H1 (cell line): ENCODE results near the gene PROZ. TPM values are rescaled to one million over a fixed set of nuclear protein-coding genes. Genes with fewer than 3 reads are reported as not detected.

Experiments
- CTCF ChIA-PET: fragments of 300-600 bp; sonication (Branson Sonifier 250); formaldehyde crosslinking; loops from one replicate; lab custom pipeline; 2021; ENCODE audit not compliant: partially characterized antibody; lab: Charles Lee
- POLR2A ChIA-PET: fragments of 300-600 bp; sonication (Branson Sonifier 250); formaldehyde crosslinking; loops from one replicate; lab custom pipeline; 2021; ENCODE audit warnings: inconsistent platforms; ENCODE audit not compliant: partially characterized antibody; lab: Charles Lee
- DNase-seq, 2 experiments: peaks; one replicate each; pipeline versions ENCODE4 v3.0.0 to v3.0.0-alpha.2; 2010 to 2022; ENCODE audit warnings: low spot score in 2 of 2, low read depth in 1 of 2, mixed read lengths in 1 of 2
- FAIRE-seq: peaks from 2 replicates; lab custom pipeline; 2011; peaks lifted over from hg19 to GRCh38; lab: Jason Lieb, UNC
- H2AFZ ChIP-seq: 2 replicates; pipeline ENCODE4 v1.8.1; 2012; ENCODE audit warnings: low read length, inconsistent platforms
- H2AK5ac ChIP-seq: 2 replicates; pipeline ENCODE4 v1.6.1; 2013; ENCODE audit warnings: low read depth, low read length
- H2BK120ac ChIP-seq: replicated peaks from 2 replicates; pipeline ENCODE3; 2013; ENCODE audit warnings: low read depth, low read length, inconsistent platforms
- H2BK12ac ChIP-seq: 2 replicates; pipeline ENCODE4 v1.6.1; 2013; ENCODE audit warnings: low read depth, low read length
- H2BK15ac ChIP-seq: 2 replicates; pipeline ENCODE4 v1.6.1; 2013; ENCODE audit warnings: low read length
- H2BK20ac ChIP-seq: 2 replicates; pipeline ENCODE4 v1.6.1; 2013; ENCODE audit warnings: low read length
- H2BK5ac ChIP-seq: 2 replicates; pipeline ENCODE4 v1.6.1; 2013; ENCODE audit warnings: low read depth, low read length
- H3K14ac ChIP-seq: 2 replicates; pipeline ENCODE4 v1.6.1; 2013; ENCODE audit warnings: inconsistent platforms; ENCODE audit not compliant: insufficient read length
- H3K18ac ChIP-seq: 2 replicates; pipeline ENCODE4 v1.6.1; 2013; ENCODE audit warnings: low read length; ENCODE audit errors: extremely low read depth
- H3K23ac ChIP-seq: 2 replicates; pipeline ENCODE4 v1.6.1; 2013; ENCODE audit warnings: inconsistent platforms; ENCODE audit not compliant: insufficient read length
- H3K23me2 ChIP-seq: 2 replicates; pipeline ENCODE4 v1.6.1; 2013; ENCODE audit warnings: low read depth, low read length
- H3K27ac ChIP-seq: 2 replicates; pipeline ENCODE4 v1.6.1; 2011; ENCODE audit warnings: low read depth, low read length, inconsistent platforms
- H3K27me3 ChIP-seq, 4 experiments: replicated peaks in 1 of 4; 1 replicate in 1 of 4; 2 replicates in 3 of 4; pipeline versions ENCODE4 v1.6.1 to v1.8.1; 2011 to 2013; ENCODE audit warnings: low read length in 3 of 4, mild to moderate bottlenecking in 3 of 4, inconsistent platforms in 2 of 4, mixed read lengths in 2 of 4, moderate library complexity in 1 of 4; ENCODE audit not compliant: control insufficient read depth in 3 of 4, insufficient read depth in 3 of 4; ENCODE audit errors: extremely low read depth in 1 of 4
- H3K36me3 ChIP-seq, 4 experiments: 2 replicates each; pipeline versions ENCODE4 v1.6.1 to v1.8.1; 2011 to 2013; ENCODE audit warnings: mild to moderate bottlenecking in 4 of 4, low read length in 3 of 4, moderate library complexity in 2 of 4, control low read depth in 1 of 4, inconsistent platforms in 1 of 4; ENCODE audit not compliant: insufficient read depth in 4 of 4, control insufficient read depth in 2 of 4
- H3K4ac ChIP-seq: replicated peaks from 2 replicates; pipeline ENCODE3; 2013; ENCODE audit warnings: low read length, low read depth, mixed read lengths, inconsistent platforms; ENCODE audit not compliant: insufficient read length
- H3K4me1 ChIP-seq, 4 experiments: replicated peaks in 1 of 4; 1 replicate in 1 of 4; 2 replicates in 3 of 4; pipeline versions ENCODE4 v1.6.1 to v1.8.1; 2011 to 2013; ENCODE audit warnings: low read length in 3 of 4, inconsistent platforms in 2 of 4, mixed read lengths in 1 of 4; ENCODE audit not compliant: insufficient read depth in 4 of 4, control insufficient read depth in 3 of 4
- H3K4me2 ChIP-seq, 2 experiments: 2 replicates each; pipeline versions ENCODE4 v1.6.1 to v1.8.1; 2011 to 2013; ENCODE audit warnings: low read depth in 2 of 2, low read length in 2 of 2, control low read depth in 1 of 2, inconsistent platforms in 1 of 2, mild to moderate bottlenecking in 1 of 2; ENCODE audit not compliant: insufficient read depth in 1 of 2
- H3K4me3 ChIP-seq, 4 experiments: fragments of 200-600, 300-600 bp in 1 of 4; sonication (generic), shearing (Covaris generic), sonication (Bioruptor Twin) in 1 of 4; 2 replicates each; pipeline versions ENCODE4 v1.5.1 to v1.8.1; 2011 to 2016; ENCODE audit warnings: low read length in 4 of 4, low read depth in 3 of 4, control low read depth in 2 of 4, inconsistent platforms in 2 of 4, mild to moderate bottlenecking in 2 of 4, mixed read lengths in 1 of 4, moderate library complexity in 1 of 4; ENCODE audit not compliant: insufficient read depth in 2 of 4; ENCODE audit errors: extremely low read depth in 1 of 4
- H3K56ac ChIP-seq: replicated peaks from 2 replicates; pipeline ENCODE3; 2013; ENCODE audit warnings: low read depth, mild to moderate bottlenecking, mixed read lengths, low read length, inconsistent platforms; ENCODE audit not compliant: insufficient read length
- H3K79me1 ChIP-seq: 2 replicates; pipeline ENCODE4 v1.6.1; 2013; ENCODE audit warnings: low read depth, low read length, control low read depth
- H3K79me2 ChIP-seq, 2 experiments: 2 replicates each; pipeline versions ENCODE4 v1.6.1 to v1.8.1; 2012 to 2013; ENCODE audit warnings: low read length in 2 of 2, mild to moderate bottlenecking in 2 of 2, inconsistent platforms in 1 of 2; ENCODE audit not compliant: insufficient read depth in 2 of 2, control insufficient read depth in 1 of 2
- H3K9ac ChIP-seq, 4 experiments: replicated peaks in 1 of 4; 1 replicate in 1 of 4; 2 replicates in 3 of 4; pipeline versions ENCODE4 v1.6.1 to v1.8.1; 2011 to 2013; ENCODE audit warnings: low read depth in 3 of 4, low read length in 3 of 4, control low read depth in 2 of 4, mild to moderate bottlenecking in 2 of 4, moderate library complexity in 2 of 4, inconsistent platforms in 1 of 4; ENCODE audit errors: extremely low read depth in 1 of 4
- H3K9me3 ChIP-seq, 2 experiments: 2 replicates each; pipeline versions ENCODE4 v1.6.1 to v1.8.1; 2012 to 2013; ENCODE audit warnings: mild to moderate bottlenecking in 2 of 2, moderate library complexity in 2 of 2, control low read depth in 1 of 2, inconsistent platforms in 1 of 2, low read depth in 1 of 2, low read length in 1 of 2, mixed read lengths in 1 of 2; ENCODE audit not compliant: insufficient read depth in 2 of 2
- H4K20me1 ChIP-seq, 2 experiments: replicated peaks in 1 of 2; 2 replicates each; pipeline versions ENCODE3 to v1.8.1; 2011 to 2013; ENCODE audit warnings: inconsistent platforms in 2 of 2, low read length in 2 of 2, mild to moderate bottlenecking in 1 of 2; ENCODE audit not compliant: insufficient read depth in 2 of 2, control insufficient read depth in 1 of 2
- H4K5ac ChIP-seq: 2 replicates; pipeline ENCODE4 v1.6.1; 2013; ENCODE audit warnings: low read length, low read depth, mixed read lengths, inconsistent platforms; ENCODE audit not compliant: insufficient read length
- H4K8ac ChIP-seq: 2 replicates; pipeline ENCODE4 v1.8.0; 2013; ENCODE audit warnings: mild to moderate bottlenecking, moderate library complexity, low read length, inconsistent platforms; ENCODE audit not compliant: insufficient read depth; ENCODE audit errors: extremely low read depth
- H4K91ac ChIP-seq: replicated peaks from 2 replicates; pipeline ENCODE3; 2013; ENCODE audit warnings: low read length, mixed read lengths, inconsistent platforms; ENCODE audit not compliant: insufficient read length
- CHD1 ChIP-seq: IDR thresholded peaks from 2 replicates; pipeline ENCODE4 v1.6.1; 2012; ENCODE audit warnings: low read depth, low read length, improper control_type of control experiment
- KDM5A ChIP-seq: fragments of 200-600 bp; IDR thresholded peaks from 2 replicates; pipeline ENCODE4 v1.7.1; 2012; ENCODE audit warnings: mild to moderate bottlenecking, low read length, inconsistent platforms, mixed read lengths
- NRF1 ChIP-seq: IDR thresholded peaks from 2 replicates; pipeline ENCODE4 v1.6.1; 2011; ENCODE audit warnings: mild to moderate bottlenecking, low read depth, low read length, improper control_type of control experiment
- SAP30 ChIP-seq: fragments of 300-600 bp; sonication (generic); IDR thresholded peaks from 2 replicates; pipeline ENCODE4 v1.7.1; 2012; ENCODE audit warnings: low read length, moderate library complexity, mild to moderate bottlenecking, inconsistent platforms; ENCODE audit not compliant: insufficient read depth, insufficient replicate concordance
- WGBS, 2 experiments: shearing (Covaris generic) in 1 of 2; methylation state at CpG; one replicate each; pipeline versions ENCODE4 v1.1.6 to v1.1.7; 2013 to 2015; ENCODE audit warnings: low lambda C conversion rate in 2 of 2, mixed read lengths in 2 of 2, inconsistent platforms in 1 of 2, low coverage in 1 of 2, missing lambda C conversion rate in 1 of 2; ENCODE audit not compliant: insufficient replicate concordance in 2 of 2, insufficient coverage in 1 of 2, insufficient read length in 1 of 2; ENCODE audit errors: extremely low coverage in 1 of 2, missing lambda C conversion rate in 1 of 2; 5-methylcytosine and 5-hydroxymethylcytosine counted together
- polyA plus RNA-seq, 7 experiments: library from polyadenylated mRNA; depleted of rRNA in 3 of 7; stranded (reverse) in 5 of 7; unstranded in 2 of 7; fragments of >200 nt in 5 of 7; fragments of 200-250 nt in 2 of 7; gene quantifications; 1 replicate in 5 of 7; 2 replicates in 1 of 7; 4 replicates in 1 of 7; pipeline versions ENCODE4 v1.2.1 to v1.2.3, GENCODE V29; 2011 to 2013; ENCODE audit warnings: missing spikeins in 2 of 7, mixed read lengths in 2 of 7
- total RNA-seq: library from RNA; stranded (reverse); fragmentation: NEBNext Ultra II Directional; extraction: Animal tissue kit (Norgen Biotek cat#: 25700); gene quantifications from 2 replicates; pipeline ENCODE4 v1.2.1, GENCODE V29; 2021

The PROZ gene
- total and polyA plus RNA-seq, 2 of the 8 experiments (the other 6 are each of a cell fraction or from before 2014, with no cell fraction given): not detected

- H3K4me3 ChIP-seq: no peak overlapping the region
- CTCF ChIA-PET: interaction anchor here (0.6 to 2.9 kb wide), 8 partner anchors 15 to 125 kb away, joined by 3 to 9 read pairs (median 4); no protein-coding TSS in a partner anchor
Measured at GRCh38 chr13:113146750-113147149, 11.7 kb upstream of the PROZ start.

More at GRCh38 chr13:113146750-113147149, 11.7 kb upstream of the PROZ start:
- Histone ChIP-seq H3K4me2 (no peak overlapping the region), H2AFZ (no peak overlapping the region), H3K56ac (no peak overlapping the region), H3K4ac (no peak overlapping the region), H2BK12ac (no peak overlapping the region), H4K91ac (no peak overlapping the region), H3K4me1 (no peaks in the 10 kb centered on the region; a peak in 1 of 7 replicates), H2AK5ac (no peak overlapping the region), H3K18ac (no peak overlapping the region), H4K20me1 (no peaks in the 10 kb centered on the region), H3K9me3 (no peaks in the 10 kb centered on the region), H3K36me3 (no peaks in the 10 kb centered on the region), H3K79me1 (no peaks in the 10 kb centered on the region), H2BK15ac (no peak overlapping the region), H2BK120ac (no peak overlapping the region), H2BK20ac (no peak overlapping the region), H3K27me3 (peaks cover 0 to 3% (median 3%) of the 10 kb centered on the region in 4 experiments; a peak in 3 of 7 replicates), H3K23me2 (no peaks in the 10 kb centered on the region), H4K5ac (no peak overlapping the region), H2BK5ac (no peak overlapping the region), H3K23ac (no peak overlapping the region), H3K79me2 (no peaks in the 10 kb centered on the region), H4K8ac (no peak overlapping the region), H3K27ac (no peak overlapping the region), H3K14ac (no peak overlapping the region), H3K9ac (no peak overlapping the region)
- no peak for TF ChIP-seq SAP30
- TF ChIP-seq NRF1: no peak
- TF ChIP-seq CHD1: no peak
- TF ChIP-seq KDM5A: no peak
- POLR2A ChIA-PET: interaction anchor here (0.8 kb wide), 1 partner anchor 18 kb away, joined by 3 read pairs; no protein-coding TSS in a partner anchor
- no peak for DNase-seq
- no peak for FAIRE-seq
- 89% methylated on average over 9 of the region's 9 CpGs; no CpG with 5 or more reads in 1 of the 2 experiments for WGBS, 2 experiments
